Subcutaneous abdominal adipose tissue (tissue), 5 donors: ENCODE data around the gene PELI2.

ENCODE experiments used
- H3K27ac ChIP-seq: one replicate; pipeline ENCODE4 v1.7.0; 2013; ENCODE audit warnings: low read depth, mild to moderate bottlenecking, inconsistent platforms, low read length, moderate library complexity
- H3K27me3 ChIP-seq, 5 donors: one replicate each; pipeline ENCODE4 v1.7.0; 2013; ENCODE audit warnings: low read length in 5 of 5, inconsistent platforms in 1 of 5; ENCODE audit not compliant: control insufficient read depth in 5 of 5, insufficient read depth in 4 of 5
- H3K36me3 ChIP-seq, 5 donors: one replicate each; pipeline ENCODE4 v1.7.0; 2013; ENCODE audit warnings: low read length in 5 of 5; ENCODE audit not compliant: control insufficient read depth in 5 of 5, insufficient read depth in 5 of 5
- H3K4me1 ChIP-seq, 5 donors: one replicate each; pipeline ENCODE4 v1.7.0; 2013; ENCODE audit warnings: low read length in 5 of 5, mild to moderate bottlenecking in 3 of 5, moderate library complexity in 1 of 5; ENCODE audit not compliant: control insufficient read depth in 5 of 5, insufficient read depth in 5 of 5
- H3K4me3 ChIP-seq, 5 donors: one replicate each; pipeline ENCODE4 v1.7.0; 2013; ENCODE audit warnings: low read length in 5 of 5, low read depth in 1 of 5
- H3K9ac ChIP-seq, 5 donors: one replicate each; pipeline ENCODE4 v1.7.0; 2013; ENCODE audit warnings: low read length in 5 of 5, mild to moderate bottlenecking in 4 of 5, moderate library complexity in 3 of 5
- H3K9me3 ChIP-seq, 5 donors: one replicate each; pipeline ENCODE4 v1.7.0; 2013; ENCODE audit warnings: low read length in 5 of 5; ENCODE audit not compliant: control insufficient read depth in 5 of 5
- donor health status: healthy.
- donor health status: healthy.
- donor health status: healthy.
- donor health status: healthy.
- donor health status: healthy.

The PELI2 gene

GRCh38 chr14:56094076-56094475 lies 24.1 kb upstream of the PELI2 start:
- peaks cover 0 to 6% (median 0%) of the 10 kb centered on the region in 5 donors for H3K27me3 ChIP-seq
- H3K27ac ChIP-seq, result no peak overlapping the region
- no peaks in the 10 kb centered on the region for H3K36me3 ChIP-seq
- no peak overlapping the region for H3K4me3 ChIP-seq
- no peaks in the 10 kb centered on the region for H3K4me1 ChIP-seq
- no peaks in the 10 kb centered on the region for H3K9me3 ChIP-seq
- H3K9ac ChIP-seq, result no peak overlapping the region

GRCh38 chr14:56098021-56098420 lies 20.2 kb upstream of the PELI2 start:
- no peak overlapping the region for H3K9ac ChIP-seq
- no peak overlapping the region for H3K4me3 ChIP-seq
- no peaks in the 10 kb centered on the region for H3K9me3 ChIP-seq
- no peaks in the 10 kb centered on the region for H3K4me1 ChIP-seq
- peaks cover 0 to 6% (median 0%) of the 10 kb centered on the region in 5 donors for H3K27me3 ChIP-seq
- H3K36me3 ChIP-seq, result no peaks in the 10 kb centered on the region
- no peak overlapping the region for H3K27ac ChIP-seq

- no peaks in the 10 kb centered on the region for H3K9me3 ChIP-seq
- no peaks in the 10 kb centered on the region for H3K36me3 ChIP-seq
- no peak overlapping the region for H3K4me3 ChIP-seq
- H3K4me1 ChIP-seq, result no peaks in the 10 kb centered on the region
- H3K9ac ChIP-seq, result no peak overlapping the region
- H3K27ac ChIP-seq, result no peak overlapping the region
- peaks cover 0 to 6% (median 0%) of the 10 kb centered on the region in 5 donors for H3K27me3 ChIP-seq
Observed at GRCh38 chr14:56099081-56099797, 19.0 kb upstream of the PELI2 start.

GRCh38 chr14:56100556-56100955 lies 17.7 kb upstream of the PELI2 start:
- H3K4me1 ChIP-seq, result no peaks in the 10 kb centered on the region
- H3K36me3 ChIP-seq, result no peaks in the 10 kb centered on the region
- H3K27me3 ChIP-seq, result peaks cover 0 to 5% (median 0%) of the 10 kb centered on the region in 5 donors
- no peaks in the 10 kb centered on the region for H3K9me3 ChIP-seq
- no peak overlapping the region for H3K4me3 ChIP-seq
- H3K9ac ChIP-seq, result no peak overlapping the region
- H3K27ac ChIP-seq, result no peak overlapping the region

- Histone ChIP-seq H3K36me3 (no peaks in the 10 kb centered on the region), H3K9ac (no peak overlapping the region), H3K27me3 (no peaks in the 10 kb centered on the region), H3K9me3 (no peaks in the 10 kb centered on the region), H3K4me1 (no peaks in the 10 kb centered on the region), H3K27ac (no peak overlapping the region), H3K4me3 (no peak overlapping the region)
Observed at GRCh38 chr14:56102941-56103340, 15.3 kb upstream of the PELI2 start.

- Histone ChIP-seq H3K4me1 (no peaks in the 10 kb centered on the region), H3K9ac (no peak overlapping the region), H3K27ac (no peak overlapping the region), H3K9me3 (no peaks in the 10 kb centered on the region), H3K36me3 (no peaks in the 10 kb centered on the region), H3K4me3 (no peak overlapping the region), H3K27me3 (no peaks in the 10 kb centered on the region)
Observed at GRCh38 chr14:56107615-56108014, 10.6 kb upstream of the PELI2 start.

GRCh38 chr14:56108057-56108456 lies 10.2 kb upstream of the PELI2 start:
- no peak overlapping the region for H3K9ac ChIP-seq
- no peaks in the 10 kb centered on the region for H3K4me1 ChIP-seq
- H3K27me3 ChIP-seq, result no peaks in the 10 kb centered on the region
- H3K4me3 ChIP-seq, result no peak overlapping the region
- no peak overlapping the region for H3K27ac ChIP-seq
- H3K36me3 ChIP-seq, result no peaks in the 10 kb centered on the region
- no peaks in the 10 kb centered on the region for H3K9me3 ChIP-seq

- Histone ChIP-seq H3K27ac (no peak overlapping the region), H3K4me3 (no peak overlapping the region), H3K27me3 (no peaks in the 10 kb centered on the region), H3K36me3 (no peaks in the 10 kb centered on the region), H3K4me1 (peaks cover 0 to 13% (median 9%) of the 10 kb centered on the region in 5 donors), H3K9ac (no peak overlapping the region), H3K9me3 (no peaks in the 10 kb centered on the region)
Observed at GRCh38 chr14:56112781-56113180, 5.4 kb upstream of the PELI2 start.

GRCh38 chr14:56115334-56115870 lies 2.8 kb upstream of the PELI2 start:
- H3K4me1 ChIP-seq, result peaks cover under 1 to 26% (median 21%) of the 10 kb centered on the region in 5 donors
- no peaks in the 10 kb centered on the region for H3K27me3 ChIP-seq
- H3K36me3 ChIP-seq, result no peaks in the 10 kb centered on the region
- H3K9ac ChIP-seq, result no peak overlapping the region
- H3K27ac ChIP-seq, result no peak overlapping the region
- no peaks in the 10 kb centered on the region for H3K9me3 ChIP-seq
- no peak overlapping the region for H3K4me3 ChIP-seq

GRCh38 chr14:56115976-56116893 lies 2.0 kb upstream of the PELI2 start:
- Histone ChIP-seq H3K4me1 (peaks cover 2 to 29% (median 25%) of the 10 kb centered on the region in 5 donors), H3K9me3 (no peaks in the 10 kb centered on the region), H3K36me3 (no peaks in the 10 kb centered on the region), H3K9ac (no peak overlapping the region), H3K27ac (no peak overlapping the region), H3K27me3 (no peaks in the 10 kb centered on the region), H3K4me3 (no peak overlapping the region)
